HepG2 (cell line): Measurements from ENCODE around the gene APBB3. TPM values are rescaled to one million over a fixed set of nuclear protein-coding genes. Genes with fewer than 3 reads are reported as not detected.

Experiments used
- ATAC-seq: fragments of 200-7000 bp; cut with Tn5 transposase; 3 replicates; pipeline ENCODE4 v1.9.1; 2020; ENCODE audit warnings: mild to moderate bottlenecking, moderate library complexity
- BruUV-seq: library from RNA; stranded (reverse); fragments of 400-500 nt; replicated peaks from 2 replicates; lab custom pipeline; 2021; lab: Mats Ljungman, UMichigan
- CTCF ChIA-PET: fragments of 300-600 bp; formaldehyde crosslinking; extraction: SDS; loops from one replicate; lab custom pipeline; 2021; ENCODE audit warnings: low total read pairs, inconsistent platforms, low intra/inter-chr PET ratio; lab: Yijun Ruan, JAX
- POLR2A ChIA-PET: fragments of 350-600 bp; sonication (Branson Sonifier 250); formaldehyde crosslinking; loops from one replicate; lab custom pipeline; 2020; ENCODE audit warnings: antibody characterized with exemption, inconsistent platforms; lab: Yijun Ruan, JAX
- DNase-seq: peaks from one replicate; pipeline ENCODE4 v3.0.0-alpha.2; 2015; ENCODE audit warnings: low spot score
- FAIRE-seq: peaks from 3 replicates; lab custom pipeline; 2011; peaks lifted over from hg19 to GRCh38; lab: Jason Lieb, UNC
- H2AFZ ChIP-seq: one replicate; pipeline ENCODE4 v1.6.1; 2011; ENCODE audit warnings: low read length, inconsistent platforms
- H3K27ac ChIP-seq: fragments of 300-600 bp; 3 replicates; pipeline ENCODE4 v1.8.0; 2011; ENCODE audit warnings: mixed run types, mild to moderate bottlenecking, mixed read lengths, low read length, inconsistent platforms; ENCODE audit not compliant: insufficient read depth; ENCODE audit errors: extremely low read length
- H3K27me3 ChIP-seq, 2 experiments: fragments of 200-600 bp in 1 of 2; 2 replicates in 1 of 2; 3 replicates in 1 of 2; pipeline versions ENCODE4 v1.6.0 to v1.8.0; 2011; ENCODE audit warnings: low read length in 2 of 2, mild to moderate bottlenecking in 2 of 2, moderate library complexity in 2 of 2, inconsistent platforms in 1 of 2; ENCODE audit not compliant: insufficient read depth in 2 of 2, control insufficient read depth in 1 of 2
- H3K36me3 ChIP-seq, 2 experiments: fragments of 200-600 bp in 1 of 2; replicated peaks in 1 of 2; 2 replicates in 1 of 2; 3 replicates in 1 of 2; pipeline versions ENCODE4 v1.5.1 to v1.8.0; 2011; ENCODE audit warnings: low read length in 2 of 2, inconsistent platforms in 1 of 2; ENCODE audit not compliant: insufficient read depth in 2 of 2, control insufficient read depth in 1 of 2
- H3K4me1 ChIP-seq: 2 replicates; pipeline ENCODE4 v1.5.1; 2012; ENCODE audit warnings: low read length, inconsistent platforms; ENCODE audit not compliant: insufficient read depth
- H3K4me2 ChIP-seq: 2 replicates; pipeline ENCODE4 v1.6.0; 2011; ENCODE audit warnings: low read depth, low read length, inconsistent platforms
- H3K4me3 ChIP-seq, 3 experiments: fragments of 200-600 bp in 1 of 3; sonication (generic), shearing (Covaris generic) in 1 of 3; replicated peaks in 1 of 3; 2 replicates each; pipeline ENCODE4 v1.5.1; 2011 to 2016; ENCODE audit warnings: low read length in 3 of 3, inconsistent platforms in 2 of 3, low read depth in 2 of 3, mild to moderate bottlenecking in 2 of 3, control low read depth in 1 of 3, mixed read lengths in 1 of 3; ENCODE audit not compliant: insufficient read depth in 1 of 3
- H3K79me2 ChIP-seq: one replicate; pipeline ENCODE4 v1.6.1; 2011; ENCODE audit warnings: low read length, inconsistent platforms; ENCODE audit not compliant: insufficient read depth
- H3K9ac ChIP-seq: 2 replicates; pipeline ENCODE4 v1.6.0; 2011; ENCODE audit warnings: mild to moderate bottlenecking, low read depth, low read length, inconsistent platforms; ENCODE audit not compliant: insufficient read depth
- H3K9me3 ChIP-seq: 2 replicates; pipeline ENCODE4 v1.5.1; 2012; ENCODE audit warnings: mild to moderate bottlenecking, low read length
- H4K20me1 ChIP-seq: 2 replicates; pipeline ENCODE4 v1.6.0; 2011; ENCODE audit warnings: inconsistent platforms, mild to moderate bottlenecking, low read length, moderate library complexity; ENCODE audit not compliant: insufficient read depth
- EHMT2 ChIP-seq: fragments of 200-600 bp; sonication (generic); IDR thresholded peaks from 2 replicates; pipeline ENCODE4 v1.7.0; 2017; ENCODE audit warnings: antibody characterized with exemption, low read depth, low read length, borderline replicate concordance
- HNRNPH1 ChIP-seq: fragments of 200-400 bp; formaldehyde crosslinking; optimal IDR thresholded peaks from 2 replicates; pipeline ENCODE3; 2017; ENCODE audit warnings: mild to moderate bottlenecking, low read depth, low read length
- PAXIP1 ChIP-seq: sonication (generic); formaldehyde crosslinking; conservative IDR thresholded peaks from 2 replicates; pipeline ENCODE4 v1.4.0; 2020; ENCODE audit warnings: mild to moderate bottlenecking, missing genetic modification reagents, moderate library complexity
- POLR2G ChIP-seq: fragments of 200-400 bp; formaldehyde crosslinking; IDR thresholded peaks from 2 replicates; pipeline ENCODE4 v1.6.1; 2018; ENCODE audit warnings: mild to moderate bottlenecking, low read depth, low read length, moderate library complexity
- TSC22D2 ChIP-seq: sonication (generic); formaldehyde crosslinking; IDR thresholded peaks from 2 replicates; pipeline ENCODE4 v1.5.1; 2020; ENCODE audit warnings: missing genetic modification reagents, mild to moderate bottlenecking, borderline replicate concordance
- WGBS: methylation state at CpG from one replicate; pipeline ENCODE4 v1.1.6; 2017; ENCODE audit warnings: low lambda C conversion rate; 5-methylcytosine and 5-hydroxymethylcytosine counted together
- in situ Hi-C: cut with HindIII; loops from 2 replicates; pipeline ENCODE4 v1.10.0; 2017; ENCODE audit warnings: low pct_unique_long_range_greater_than_20kb; ENCODE audit not compliant: extremely low pct_ligation_motif_present
- intact Hi-C: fragments of 100-400 bp; cut with micrococcal nuclease; formaldehyde crosslinking; loops from one replicate; pipeline ENCODE4 v1.10.0; 2022; ENCODE audit not compliant: unreplicated experiment
- polyA plus RNA-seq, 8 experiments: library from polyadenylated mRNA; depleted of rRNA in 3 of 8; stranded (reverse) in 7 of 8; unstranded in 1 of 8; fragments of >200 nt; fragmentation: Illumina TruSeq in 4 of 8; extraction: Trizol in 4 of 8; gene quantifications; 2 replicates each; pipeline versions ENCODE4 v1.2.1 to v1.2.3, GENCODE V29; 2011 to 2016; ENCODE audit warnings: low read depth in 4 of 8, missing spikeins in 1 of 8, mixed read lengths in 1 of 8; ENCODE audit not compliant: insufficient read depth in 1 of 8
- total RNA-seq, 5 experiments: library from RNA; depleted of rRNA; stranded (reverse); fragments of >200 nt; fragmentation: Illumina TruSeq; extraction: Trizol; gene quantifications; 2 replicates each; pipeline ENCODE4 v1.2.3, GENCODE V29; 2016; ENCODE audit warnings: low read depth in 1 of 5

The APBB3 gene
- total and polyA plus RNA-seq, 2 of the 13 experiments (the other 11 are each of a cell fraction or from before 2014, with no cell fraction given), result 0.38 to 0.78 TPM

DNA sequence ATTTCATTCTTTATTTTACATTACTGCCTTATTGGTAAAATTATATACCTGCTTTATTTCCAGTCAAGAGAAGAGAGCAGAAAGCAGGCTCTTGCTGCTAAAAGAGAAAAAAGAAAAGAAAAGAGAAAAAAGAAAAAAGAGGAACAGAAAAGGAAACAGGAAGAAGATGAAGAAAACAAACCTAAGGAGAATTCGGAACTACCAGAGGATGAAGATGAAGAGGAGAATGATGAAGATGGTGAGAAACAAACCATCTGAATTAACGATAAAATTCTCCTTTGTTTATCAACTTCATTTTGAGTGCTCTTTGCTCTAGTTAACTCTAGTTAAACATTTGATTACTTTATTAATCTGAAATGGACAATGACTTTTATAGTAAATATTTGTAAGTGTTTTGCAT lies 40.4 kb downstream of the APBB3 start (continued):
- TF ChIP-seq TSC22D2 (CRISPR knock-in tag) (no peak), HNRNPH1 (no peak), EHMT2 (no peak)

GRCh38 chr5:140513124-140513523 lies 51.3 kb downstream of the APBB3 start:
- Histone ChIP-seq H3K27me3 (no peaks in the 10 kb centered on the region), H2AFZ (no peak overlapping the region), H4K20me1 (no peaks in the 10 kb centered on the region), H3K9me3 (no peaks in the 10 kb centered on the region), H3K27ac (no peak overlapping the region), H3K36me3 (peaks cover 6 to 57% of the 10 kb centered on the region in 2 experiments), H3K9ac (no peak overlapping the region), H3K4me1 (peaks cover 8% of the 10 kb centered on the region), H3K79me2 (no peaks in the 10 kb centered on the region), H3K4me3 (no peak overlapping the region), H3K4me2 (no peak overlapping the region)
- ChIA-PET CTCF (no interaction called here), POLR2A (no interaction called here)
- WGBS, result 90% methylated on average over 2 of the region's 2 CpGs
- DNase-seq, result no peak
- intact Hi-C loops, result no loop called here
- ATAC-seq, result no peak
- BruUV-seq, result no TSS peak
- no peak for FAIRE-seq
- TF ChIP-seq PAXIP1 (CRISPR knock-in tag) (0 out of 2 replicates have a peak, but pooled peaks have one; percentile 21), POLR2G (no peak)
- in situ Hi-C loops, result no loop called here
